Psoas muscle (tissue), 8 donors: ENCODE measurements around the gene DOCK10. TPM values are rescaled to one million over a fixed set of nuclear protein-coding genes. Genes with fewer than 3 reads are reported as not detected.
A peak's percentile ranks its signal among the peaks of the same experiment; 100 is the strongest.

ENCODE experiments used
- ATAC-seq, 4 donors: fragments of 200-7000 bp; cut with Tn5 transposase; one replicate each; pipeline ENCODE4 v1.9.1; 2020; ENCODE audit warnings: moderate library complexity in 3 of 4, mild to moderate bottlenecking in 2 of 4
- DNase-seq, 2 donors: peaks; one replicate each; pipeline ENCODE4 v3.0.0-alpha.2; 2020
- H3K27ac ChIP-seq: fragments of 200-600 bp; one replicate; pipeline ENCODE4 v1.8.0; 2022
- H3K27me3 ChIP-seq, 3 donors: fragments of 200-600 bp in 1 of 3; one replicate each; pipeline versions ENCODE4 v1.6.1 to v1.8.0; 2013 to 2022; ENCODE audit warnings: low read length in 2 of 3, mild to moderate bottlenecking in 2 of 3, moderate library complexity in 1 of 3; ENCODE audit not compliant: insufficient read depth in 3 of 3
- H3K36me3 ChIP-seq, 2 donors: fragments of 200-600 bp in 1 of 2; one replicate each; pipeline versions ENCODE4 v1.6.1 to v1.8.0; 2013 to 2022; ENCODE audit warnings: low read depth in 1 of 2, mild to moderate bottlenecking in 1 of 2, moderate library complexity in 1 of 2; ENCODE audit not compliant: insufficient read depth in 1 of 2
- H3K4me1 ChIP-seq: fragments of 200-600 bp; one replicate; pipeline ENCODE4 v1.8.0; 2022
- H3K4me3 ChIP-seq: fragments of 200-600 bp; one replicate; pipeline ENCODE4 v1.8.0; 2022; ENCODE audit warnings: mild to moderate bottlenecking
- H3K9me3 ChIP-seq: fragments of 200-600 bp; one replicate; pipeline ENCODE4 v1.8.0; 2022
- CTCF ChIP-seq: fragments of 200-600 bp; IDR thresholded peaks from one replicate; pipeline ENCODE4 v1.8.0; 2022; ENCODE audit warnings: antibody characterized with exemption
- WGBS, 3 donors: extraction: QIAGEN DNeasy Blood & Tissue Kit; methylation state at CpG; one replicate each; pipeline versions ENCODE4 v1.1.6 to v1.1.7; 2013; 5-methylcytosine and 5-hydroxymethylcytosine counted together
- intact Hi-C, 2 donors: fragments of 100-400 bp; cut with DNase I; formaldehyde crosslinking; loops; one replicate each; pipeline versions ENCODE4 v1.11.0 to v1.14.2; 2022
- polyA plus RNA-seq, 3 donors: library from polyadenylated mRNA; stranded (reverse); fragments of 200-250 nt; gene quantifications; one replicate each; pipeline ENCODE4 v1.2.3, GENCODE V29; 2013
- total RNA-seq, 4 donors: library from RNA; stranded (reverse); fragmentation: NEBNext Ultra II Directional in 2 of 4; extraction: Animal tissue kit (Norgen Biotek cat#: 25700) in 2 of 4; gene quantifications; one replicate each; pipeline versions ENCODE4 v1.2.1 to v1.2.4, GENCODE V29; 2021 to 2023
- donor health status: healthy with polysubstance abuse.
- donor health status: DM: no; HTN: no; CAD: no; lungs with moderate emphysema.
- donor health status: Bipolar disorder and iron deficiency.
- donor health status: healthy.
- donor health status: DM: yes; HTN: yes; CAD: no.
- donor health status: DM: no; HTN: no; CAD: no.
- donor health status: DM: no; HTN: no; CAD: no.
- donor health status: DM: yes; HTN: yes; CAD: no.

The DOCK10 gene
- total and polyA plus RNA-seq, 7 donors: 0.17 to 4.4 (median 1.0) TPM

GRCh38 chr2:224731665-224732064, 310.6 kb downstream of the DOCK10 start:
- intact Hi-C loops: loop anchor here in 1 of 2 donors (1.0 kb wide), 1 partner anchor 27 kb away; no protein-coding TSS in a partner anchor
- Histone ChIP-seq H3K36me3 (no peaks in the 10 kb centered on the region), H3K4me3 (no peak overlapping the region), H3K4me1 (no peaks in the 10 kb centered on the region), H3K9me3 (peaks cover 7% of the 10 kb centered on the region), H3K27ac (no peak overlapping the region), H3K27me3 (no peaks in the 10 kb centered on the region)
- no peak for DNase-seq
- no peak for ATAC-seq
- 67 to 88% (median 69%) methylated on average over 1 of the region's 1 CpG for WGBS, 3 donors
- no peak for TF ChIP-seq CTCF

GRCh38 chr2:224729435-224729834, 312.8 kb downstream of the DOCK10 start:
- no peak for TF ChIP-seq CTCF
- 90 to 94% (median 90%) methylated on average over 1 of the region's 1 CpG for WGBS, 3 donors
- intact Hi-C loops: no loop called here

GRCh38 chr2:224724331-224724730, 317.9 kb downstream of the DOCK10 start:
- H3K27ac ChIP-seq: no peak overlapping the region
- H3K36me3 ChIP-seq: no peaks in the 10 kb centered on the region
- no peak for TF ChIP-seq CTCF
- H3K4me1 ChIP-seq: no peaks in the 10 kb centered on the region
- no peaks in the 10 kb centered on the region for H3K27me3 ChIP-seq
- ATAC-seq (no peak), DNase-seq (no peak)
- 89 to 95% (median 95%) methylated on average over 2 of the region's 2 CpGs for WGBS, 3 donors
- peaks cover 3% of the 10 kb centered on the region for H3K9me3 ChIP-seq
- no peak overlapping the region for H3K4me3 ChIP-seq
- intact Hi-C loops: no loop called here

More at GRCh38 chr2:224729435-224729834, 312.8 kb downstream of the DOCK10 start:
- H3K36me3 ChIP-seq: no peaks in the 10 kb centered on the region
- no peak overlapping the region for H3K4me3 ChIP-seq
- no peak for ATAC-seq
- peaks cover 3% of the 10 kb centered on the region for H3K9me3 ChIP-seq
- H3K4me1 ChIP-seq: no peaks in the 10 kb centered on the region
- DNase-seq: no peak
- H3K27ac ChIP-seq: no peak overlapping the region
- H3K27me3 ChIP-seq: no peaks in the 10 kb centered on the region

GRCh38 chr2:224723586-224724217, 318.6 kb downstream of the DOCK10 start:
- H3K9me3 ChIP-seq: peaks cover 3% of the 10 kb centered on the region
- no peaks in the 10 kb centered on the region for H3K4me1 ChIP-seq
- ATAC-seq (no peak), DNase-seq (no peak)
- WGBS, 3 donors: 53 to 70% (median 55%) methylated on average over 2 of the region's 2 CpGs
- no peak overlapping the region for H3K4me3 ChIP-seq
- H3K27ac ChIP-seq: no peak overlapping the region
- no peaks in the 10 kb centered on the region for H3K27me3 ChIP-seq
- H3K36me3 ChIP-seq: no peaks in the 10 kb centered on the region
- TF ChIP-seq CTCF: no peak
- intact Hi-C loops: no loop called here

GRCh38 chr2:224722770-224723169, 319.5 kb downstream of the DOCK10 start:
- intact Hi-C loops: no loop called here
- no peaks in the 10 kb centered on the region for H3K36me3 ChIP-seq
- no peak for TF ChIP-seq CTCF
- WGBS, 3 donors: 28 to 32% (median 29%) methylated on average over 4 of the region's 4 CpGs
- no peaks in the 10 kb centered on the region for H3K27me3 ChIP-seq
- peak overlapping the region; percentile 3 for H3K27ac ChIP-seq
- ATAC-seq: peak in 1 of 4 donors; percentile 72
- H3K9me3 ChIP-seq: no peaks in the 10 kb centered on the region
- H3K4me1 ChIP-seq: no peaks in the 10 kb centered on the region
- DNase-seq: no peak
- no peak overlapping the region for H3K4me3 ChIP-seq
